Stomach (tissue), 19 donors: ENCODE results near the gene INS. TPM values are rescaled to one million over a fixed set of nuclear protein-coding genes. Genes with fewer than 3 reads are reported as not detected.
A peak's percentile ranks its signal among the peaks of the same experiment; 100 is the strongest.

Experiments
- DNase-seq, 2 donors: peaks; one replicate each; pipeline versions ENCODE4 v3.0.0 to v3.0.0-alpha.2; 2013 to 2019
- H3K27ac ChIP-seq, 5 donors: fragments of 200-600 bp in 4 of 5; sonication (generic) in 4 of 5; one replicate each; pipeline ENCODE4 v1.5.1; 2013 to 2019; ENCODE audit warnings: mild to moderate bottlenecking in 1 of 5, moderate library complexity in 1 of 5
- H3K27me3 ChIP-seq, 3 donors: fragments of 200-600 bp; sonication (generic); one replicate each; pipeline ENCODE4 v1.5.1; 2017 to 2019; ENCODE audit warnings: mixed run types in 1 of 3
- H3K36me3 ChIP-seq, 4 donors: fragments of 200-600 bp; sonication (generic); 1 replicate in 3 of 4; 2 replicates in 1 of 4; pipeline ENCODE4 v1.5.1; 2016 to 2019
- H3K4me1 ChIP-seq, 4 donors: fragments of 200-600 bp; sonication (generic); one replicate each; pipeline ENCODE4 v1.5.1; 2016 to 2019
- H3K4me3 ChIP-seq, 4 donors: fragments of 200-600 bp; sonication (generic) in 3 of 4; one replicate each; pipeline ENCODE4 v1.5.1; 2016 to 2019; ENCODE audit warnings: mild to moderate bottlenecking in 1 of 4
- H3K9me3 ChIP-seq, 4 donors: fragments of 200-600 bp; sonication (generic); one replicate each; pipeline ENCODE4 v1.5.1; 2016 to 2019
- EP300 ChIP-seq: sonication (generic); formaldehyde crosslinking; IDR thresholded peaks from one replicate; pipeline ENCODE4 v1.6.1; 2017; ENCODE audit warnings: antibody characterized with exemption
- POLR2A ChIP-seq, 4 donors: fragments of 450-650 bp; IDR thresholded peaks; one replicate each; pipeline ENCODE4 v1.6.1; 2016; ENCODE audit warnings: antibody characterized with exemption in 4 of 4, control low read depth in 2 of 4, mild to moderate bottlenecking in 1 of 4, moderate library complexity in 1 of 4
- POLR2AphosphoS5 ChIP-seq, 3 donors: sonication (generic); formaldehyde crosslinking; IDR thresholded peaks; one replicate each; pipeline ENCODE4 v1.6.1; 2016; ENCODE audit warnings: antibody characterized with exemption in 3 of 3
- WGBS, 5 donors: extraction: QIAGEN DNeasy Blood & Tissue Kit in 3 of 5; methylation state at CpG; one replicate each; pipeline versions ENCODE4 v1.1.5 to v1.1.7; 2013 to 2018; 5-methylcytosine and 5-hydroxymethylcytosine counted together
- intact Hi-C: fragments of 100-400 bp; cut with DNase I; formaldehyde crosslinking; loops from one replicate; pipeline ENCODE4 v1.15.1; 2023; ENCODE audit warnings: low total_unique reads
- long read RNA-seq, 10 donors: transcript quantifications; one replicate each; lab custom pipeline, GENCODE V29; 2026
- polyA plus RNA-seq, 3 donors: library from polyadenylated mRNA; stranded (reverse); fragments of 200-250 nt; gene quantifications; one replicate each; pipeline ENCODE4 v1.2.3, GENCODE V29; 2013
- total RNA-seq, 5 donors: library from RNA; depleted of rRNA; stranded (reverse); fragments of >200 nt; gene quantifications; one replicate each; pipeline versions ENCODE4 v1.1.0 to v1.2.3, GENCODE V29; 2014 to 2016
- TF ChIP-seq, protein P1 (sequence below), 7 experiments: fragments of 450-650 bp in 4 of 7; fragments of 200-600 bp in 3 of 7; sonication (generic) in 3 of 7; IDR thresholded peaks; one replicate each; pipeline ENCODE4 v1.5.1; 2016 to 2019; ENCODE audit warnings: antibody characterized with exemption in 7 of 7, control low read depth in 2 of 7, mild to moderate bottlenecking in 1 of 7
- donor health status: healthy with polysubstance abuse.
- donor health status: Bipolar disorder and iron deficiency.
- donor health status: healthy.

Gene INS
- total RNA-seq (not detected), polyA plus RNA-seq (10 to 100 TPM in 1 of 3 donors, 1 to 10 TPM in 1, not detected in 1; 7.2 to 37.6 TPM)
- long read RNA-seq, donor 1, partial matches to known transcripts: 0 of 1 reads
- long read RNA-seq, donor 1, other reads (novel, unspliced or antisense): 0 of 1 reads
- long read RNA-seq, donor 2: 0 reads
- long read RNA-seq, donor 3: 0 reads
- long read RNA-seq, donor 4: 0 reads
- long read RNA-seq, donor 5: 0 reads
- long read RNA-seq, donor 6: 0 reads
- long read RNA-seq, donor 7: 0 reads
- long read RNA-seq, donor 8: 0 reads
- long read RNA-seq, donor 9: 0 reads
- long read RNA-seq, donor 10, transcript INS-202 (3 exons, 597 nt): major isoform, 5 of 5 reads
- long read RNA-seq, donor 10, partial matches to known transcripts: 0 of 5 reads
- long read RNA-seq, donor 10, other reads (novel, unspliced or antisense): 0 of 5 reads

DNA sequence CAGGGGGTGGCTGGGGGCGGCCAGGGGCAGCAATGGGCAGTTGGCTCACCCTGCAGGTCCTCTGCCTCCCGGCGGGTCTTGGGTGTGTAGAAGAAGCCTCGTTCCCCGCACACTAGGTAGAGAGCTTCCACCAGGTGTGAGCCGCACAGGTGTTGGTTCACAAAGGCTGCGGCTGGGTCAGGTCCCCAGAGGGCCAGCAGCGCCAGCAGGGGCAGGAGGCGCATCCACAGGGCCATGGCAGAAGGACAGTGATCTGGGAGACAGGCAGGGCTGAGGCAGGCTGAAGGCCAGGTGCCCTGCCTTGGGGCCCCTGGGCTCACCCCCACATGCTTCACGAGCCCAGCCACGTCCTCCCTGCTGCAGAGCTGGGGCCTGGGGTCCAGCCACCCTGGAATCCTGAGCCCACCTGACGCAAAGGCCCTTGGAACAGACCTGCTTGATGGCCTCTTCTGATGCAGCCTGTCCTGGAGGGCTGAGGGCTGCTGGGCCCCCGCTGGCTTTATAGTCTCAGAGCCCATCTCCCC is at the start of gene INS:
TSS of gene INS (minus strand) at position 474 of the 524 bp plus-strand sequence. CDS start at position 236, 238 bp downstream.
- peaks cover 2 to 82% (median 20%) of the 10 kb centered on the region in 3 donors for H3K27me3 ChIP-seq

DNA sequence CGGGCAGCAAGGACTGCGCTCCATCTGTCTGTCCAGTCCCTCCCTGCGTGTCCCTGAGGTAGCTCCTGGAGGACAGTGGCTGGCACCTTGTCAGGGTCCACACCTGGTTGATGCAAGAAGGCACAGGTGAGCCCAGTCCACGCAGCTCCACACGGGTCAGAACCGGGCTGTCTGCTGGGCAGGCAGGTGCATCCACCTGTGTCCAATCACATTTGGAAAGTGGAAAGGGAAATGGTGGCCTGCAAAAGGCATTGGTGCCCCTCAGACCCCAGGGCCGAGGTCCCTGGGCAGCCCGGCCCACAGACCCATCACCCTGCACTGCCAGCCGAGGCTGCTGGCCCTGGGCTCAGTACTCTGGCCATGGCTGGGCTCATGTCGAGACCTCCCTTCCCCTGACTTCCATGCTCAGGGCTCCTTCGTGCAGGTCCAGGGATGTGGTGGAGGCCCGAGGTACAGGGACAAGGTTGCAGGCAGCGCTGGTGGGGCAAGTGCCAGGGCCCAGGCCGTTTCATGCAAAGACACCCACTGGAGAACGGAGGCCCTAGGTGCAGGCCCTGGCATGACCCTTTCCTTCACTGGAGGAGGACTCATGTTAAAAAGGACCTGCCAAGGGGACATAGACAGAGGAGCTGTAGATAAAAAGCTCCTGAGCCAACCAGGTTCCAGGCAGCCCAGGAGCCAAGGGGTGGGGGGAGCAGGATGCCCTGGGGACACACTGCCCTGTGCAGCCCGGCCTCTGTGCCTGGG is 49.5 kb upstream of the INS start:
- peaks cover 0 to 7% (median 5%) of the 10 kb centered on the region in 4 donors for H3K9me3 ChIP-seq
- 53 to 68% (median 62%) methylated on average over 7 to 16 of the region's 16 CpGs for WGBS, 5 donors
- H3K27me3 ChIP-seq: peaks cover 0 to 16% (median 0%) of the 10 kb centered on the region in 3 donors
- peak overlapping the region in 1 of 4 donors; percentile 1 for H3K4me3 ChIP-seq
- peak overlapping the region in 3 of 5 donors; percentile 54 to 72 (median 58) for H3K27ac ChIP-seq
- intact Hi-C loops: no loop called here
- no peaks in the 10 kb centered on the region for H3K36me3 ChIP-seq
- peaks cover 6 to 47% (median 33%) of the 10 kb centered on the region in 4 donors for H3K4me1 ChIP-seq
- TF ChIP-seq, protein P1, sequence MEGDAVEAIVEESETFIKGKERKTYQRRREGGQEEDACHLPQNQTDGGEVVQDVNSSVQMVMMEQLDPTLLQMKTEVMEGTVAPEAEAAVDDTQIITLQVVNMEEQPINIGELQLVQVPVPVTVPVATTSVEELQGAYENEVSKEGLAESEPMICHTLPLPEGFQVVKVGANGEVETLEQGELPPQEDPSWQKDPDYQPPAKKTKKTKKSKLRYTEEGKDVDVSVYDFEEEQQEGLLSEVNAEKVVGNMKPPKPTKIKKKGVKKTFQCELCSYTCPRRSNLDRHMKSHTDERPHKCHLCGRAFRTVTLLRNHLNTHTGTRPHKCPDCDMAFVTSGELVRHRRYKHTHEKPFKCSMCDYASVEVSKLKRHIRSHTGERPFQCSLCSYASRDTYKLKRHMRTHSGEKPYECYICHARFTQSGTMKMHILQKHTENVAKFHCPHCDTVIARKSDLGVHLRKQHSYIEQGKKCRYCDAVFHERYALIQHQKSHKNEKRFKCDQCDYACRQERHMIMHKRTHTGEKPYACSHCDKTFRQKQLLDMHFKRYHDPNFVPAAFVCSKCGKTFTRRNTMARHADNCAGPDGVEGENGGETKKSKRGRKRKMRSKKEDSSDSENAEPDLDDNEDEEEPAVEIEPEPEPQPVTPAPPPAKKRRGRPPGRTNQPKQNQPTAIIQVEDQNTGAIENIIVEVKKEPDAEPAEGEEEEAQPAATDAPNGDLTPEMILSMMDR (IDR thresholded peaks at IDR 0.05): no peak
- TF ChIP-seq EP300 (no peak), POLR2A (IDR thresholded peaks at IDR 0.05) (no peak), POLR2AphosphoS5 (IDR thresholded peaks at IDR 0.05) (no peak)
- peak; percentile 9 to 27 for DNase-seq

More for the DNA sequence above, at the start of gene INS:
- H3K36me3 ChIP-seq: no peaks in the 10 kb centered on the region
- WGBS, 5 donors: 71 to 100% (median 80%) methylated on average over 2 to 13 of the region's 13 CpGs
- intact Hi-C loops: no loop called here
- no peak within 1 kb of the TSS for H3K4me3 ChIP-seq
- no peak within 1 kb of the TSS for H3K27ac ChIP-seq
- H3K4me1 ChIP-seq: peaks cover 0 to 2% (median 0%) of the 10 kb centered on the region in 4 donors
- TF ChIP-seq POLR2A (IDR thresholded peaks at IDR 0.05) (no peak), EP300 (no peak)
- DNase-seq: no peak
- no peaks in the 10 kb centered on the region for H3K9me3 ChIP-seq

DNA sequence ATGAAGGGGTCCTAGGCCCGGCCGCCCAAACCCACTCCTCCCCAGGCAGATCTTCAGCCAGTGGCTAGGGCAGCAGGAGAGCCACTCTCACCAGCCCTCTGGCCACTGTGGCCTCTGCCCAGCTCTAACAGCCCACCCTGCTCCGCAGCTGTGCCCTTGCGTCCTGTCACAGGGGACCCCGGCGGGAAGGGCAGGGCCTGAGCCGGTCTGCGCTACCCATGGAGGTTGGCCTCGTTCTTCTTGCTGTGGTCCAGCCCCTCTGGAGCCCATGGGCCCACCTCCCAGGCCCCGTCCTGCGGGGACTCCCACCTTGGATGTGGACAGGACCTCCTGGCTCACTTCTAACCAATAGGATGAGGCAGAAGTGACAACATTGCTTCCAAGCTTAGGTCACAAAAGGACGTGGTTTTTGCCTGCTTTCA is 48.9 kb upstream of the INS start:
- intact Hi-C loops: no loop called here
- no peaks in the 10 kb centered on the region for H3K36me3 ChIP-seq
- H3K4me3 ChIP-seq: no peak overlapping the region
- WGBS, 5 donors: 70 to 100% (median 84%) methylated on average over 2 to 12 of the region's 12 CpGs
- H3K9me3 ChIP-seq: peaks cover 0 to 7% (median 5%) of the 10 kb centered on the region in 4 donors
- TF ChIP-seq EP300: no peak
- TF ChIP-seq, protein P1 (IDR thresholded peaks at IDR 0.05): no peak
- no peak for TF ChIP-seq POLR2A (IDR thresholded peaks at IDR 0.05)
- no peak for TF ChIP-seq POLR2AphosphoS5 (IDR thresholded peaks at IDR 0.05)
- peak overlapping the region in 3 of 5 donors; percentile 54 to 72 (median 58) for H3K27ac ChIP-seq
- DNase-seq: no peak
- peaks cover 6 to 47% (median 33%) of the 10 kb centered on the region in 4 donors for H3K4me1 ChIP-seq
- peaks cover 0 to 16% (median 0%) of the 10 kb centered on the region in 3 donors for H3K27me3 ChIP-seq

DNA sequence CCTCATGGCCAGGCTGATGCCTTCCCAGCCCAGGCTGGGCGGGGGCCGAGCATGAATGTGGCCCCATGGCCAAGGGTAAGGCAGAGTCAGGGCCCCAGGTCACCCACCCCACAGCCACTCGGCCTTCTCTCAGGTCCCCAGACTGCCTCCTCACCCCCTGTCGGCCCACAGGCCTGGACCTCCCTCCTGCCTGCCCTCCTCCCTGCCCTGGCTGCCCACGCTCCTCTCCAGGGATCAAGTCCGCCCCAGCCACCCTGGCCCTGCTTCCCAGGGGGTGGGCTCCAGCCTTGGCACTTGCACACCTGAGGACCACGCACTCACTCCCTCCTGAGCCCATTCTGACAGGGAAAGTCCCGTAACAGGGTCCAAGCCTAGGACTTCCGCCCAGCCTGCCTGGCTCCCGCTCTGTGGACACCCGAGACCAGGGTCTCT is 48.4 kb upstream of the INS start:
- Histone ChIP-seq H3K27ac (peak overlapping the region in 3 of 5 donors; percentile 54 to 72 (median 58)), H3K4me1 (peaks cover 6 to 47% (median 33%) of the 10 kb centered on the region in 4 donors), H3K27me3 (peaks cover 0 to 16% (median 0%) of the 10 kb centered on the region in 3 donors), H3K36me3 (no peaks in the 10 kb centered on the region), H3K9me3 (peaks cover 0 to 7% (median 5%) of the 10 kb centered on the region in 4 donors), H3K4me3 (no peak overlapping the region)
- DNase-seq: no peak
- no peak for TF ChIP-seq POLR2A (IDR thresholded peaks at IDR 0.05)
- TF ChIP-seq POLR2AphosphoS5 (IDR thresholded peaks at IDR 0.05): no peak
- no peak for TF ChIP-seq EP300
- TF ChIP-seq, protein P1 (IDR thresholded peaks at IDR 0.05): no peak
- WGBS, 5 donors: 80 to 93% (median 89%) methylated on average over 9 to 11 of the region's 11 CpGs
- intact Hi-C loops: no loop called here
